ENCODE results near the gene NOX4.

Gene NOX4

GRCh38 chr11:89490981-89491690 is at the start of gene NOX4:
Gene NOX4, minus strand, starts transcription at chr11:89491375. Its CDS starts 129 bp downstream, at chr11:89491246.
- no peak for DNase-seq

GRCh38 chr11:89540826-89541225 is 49.7 kb upstream of the NOX4 start:
- no peak for DNase-seq

- no peak for DNase-seq
These were observed 46.8 kb upstream of the NOX4 start for GRCh38 chr11:89537936-89538335.

GRCh38 chr11:89536926-89537325 is 45.8 kb upstream of the NOX4 start:
- DNase-seq, result no peak

GRCh38 chr11:89535221-89535620 is 44.0 kb upstream of the NOX4 start:
- DNase-seq, result no peak

GRCh38 chr11:89529626-89530380 is 38.6 kb upstream of the NOX4 start:
- no peak for DNase-seq

- DNase-seq, result no peak
These were observed 30.6 kb upstream of the NOX4 start for GRCh38 chr11:89521792-89522191.

- no peak for DNase-seq
These were observed 30.1 kb upstream of the NOX4 start for GRCh38 chr11:89521294-89521693.

GRCh38 chr11:89516496-89516895 is 25.3 kb upstream of the NOX4 start:
- no peak for DNase-seq

GRCh38 chr11:89508544-89508943 is 17.4 kb upstream of the NOX4 start:
- DNase-seq, result no peak

- no peak for DNase-seq
These were observed 13.1 kb upstream of the NOX4 start for GRCh38 chr11:89504270-89504669.

- no peak for DNase-seq
These were observed 12.2 kb upstream of the NOX4 start for GRCh38 chr11:89503422-89503821.

- no peak for DNase-seq
These were observed 11.1 kb upstream of the NOX4 start for GRCh38 chr11:89502301-89502700.

GRCh38 chr11:89500336-89500735 is 9.2 kb upstream of the NOX4 start:
- no peak for DNase-seq

- peak; percentile 0 for DNase-seq
These were observed 7.8 kb upstream of the NOX4 start for GRCh38 chr11:89498845-89499448.

- DNase-seq, result no peak
These were observed 4.8 kb upstream of the NOX4 start for GRCh38 chr11:89495951-89496350.

- no peak for DNase-seq
These were observed 2.3 kb upstream of the NOX4 start for GRCh38 chr11:89493431-89493830.

- no peak for DNase-seq
These were observed 584 bp downstream of the NOX4 start for GRCh38 chr11:89490602-89490980.

GRCh38 chr11:89489930-89490329 is 1.2 kb downstream of the NOX4 start:
- no peak for DNase-seq

- no peak for DNase-seq
These were observed 4.2 kb downstream of the NOX4 start for GRCh38 chr11:89487016-89487415.

- no peak for DNase-seq
These were observed 6.3 kb downstream of the NOX4 start for GRCh38 chr11:89484896-89485295.

- DNase-seq, result no peak
These were observed 14.0 kb downstream of the NOX4 start for GRCh38 chr11:89477175-89477574.

- DNase-seq, result no peak
These were observed 27.9 kb downstream of the NOX4 start for GRCh38 chr11:89463266-89463780.

- DNase-seq, result no peak
These were observed 32.5 kb downstream of the NOX4 start for GRCh38 chr11:89458716-89459115.
